NOMO-1 treated with DMSO at 0.1 percent for 48 hours (cell line): ENCODE measurements around the gene SMCHD1.

ENCODE experiments used
- DNase-seq: peaks from one replicate; lab custom pipeline; 2025; ENCODE audit not compliant: unreplicated experiment; lab: John Stamatoyannopoulos, UW

Gene SMCHD1

GRCh38 chr18:2655178-2655953 lies at the start of gene SMCHD1:
Gene SMCHD1, plus strand, starts transcription at chr18:2655726. Its CDS starts 350 bp downstream, at chr18:2656076.
- DNase-seq: peak; percentile 81

- DNase-seq: no peak
Measured at GRCh38 chr18:2606335-2606734, 49.2 kb upstream of the SMCHD1 start.

- no peak for DNase-seq
Measured at GRCh38 chr18:2609604-2610003, 45.9 kb upstream of the SMCHD1 start.

- peak; percentile 65 for DNase-seq
Measured at GRCh38 chr18:2610549-2610948, 45.0 kb upstream of the SMCHD1 start.

- DNase-seq: no peak
Measured at GRCh38 chr18:2612996-2613395, 42.5 kb upstream of the SMCHD1 start.

- DNase-seq: no peak
Measured at GRCh38 chr18:2617401-2617998, 38.0 kb upstream of the SMCHD1 start.

- no peak for DNase-seq
Measured at GRCh38 chr18:2618009-2618408, 37.5 kb upstream of the SMCHD1 start.

- DNase-seq: no peak
Measured at GRCh38 chr18:2625217-2625616, 30.3 kb upstream of the SMCHD1 start.

- peak; percentile 76 for DNase-seq
Measured at GRCh38 chr18:2627821-2628276, 27.7 kb upstream of the SMCHD1 start.

- DNase-seq: no peak
Measured at GRCh38 chr18:2629003-2629402, 26.5 kb upstream of the SMCHD1 start.

GRCh38 chr18:2635586-2635985 lies 19.9 kb upstream of the SMCHD1 start:
- DNase-seq: no peak

- DNase-seq: no peak
Measured at GRCh38 chr18:2636126-2636631, 19.3 kb upstream of the SMCHD1 start.

- peak; percentile 85 for DNase-seq
Measured at GRCh38 chr18:2641638-2642037, 13.9 kb upstream of the SMCHD1 start.

- DNase-seq: no peak
Measured at GRCh38 chr18:2642771-2643170, 12.8 kb upstream of the SMCHD1 start.

GRCh38 chr18:2644535-2644934 lies 11.0 kb upstream of the SMCHD1 start:
- DNase-seq: no peak

GRCh38 chr18:2651981-2652380 lies 3.5 kb upstream of the SMCHD1 start:
- DNase-seq: no peak

GRCh38 chr18:2653467-2653866 lies 2.1 kb upstream of the SMCHD1 start:
- peak; percentile 84 for DNase-seq

- DNase-seq: no peak
Measured at GRCh38 chr18:2654169-2654927, 1.2 kb upstream of the SMCHD1 start.

GRCh38 chr18:2654928-2655177 lies 673 bp upstream of the SMCHD1 start:
- no peak for DNase-seq

- peak; percentile 39 for DNase-seq
Measured at GRCh38 chr18:2655954-2656236, 369 bp downstream of the SMCHD1 start.

- DNase-seq: peak; percentile 42
Measured at GRCh38 chr18:2656237-2656980, 883 bp downstream of the SMCHD1 start.
